GM12873 (cell line): ENCODE data around the gene SREBF2.

ENCODE experiments used
- TF ChIP-seq, protein P1 (sequence below): IDR thresholded peaks from 2 replicates; pipeline ENCODE4 v1.5.1; 2012; ENCODE audit warnings: low read depth, mild to moderate bottlenecking, moderate library complexity, low read length, control low read depth; ENCODE audit not compliant: insufficient read depth; ENCODE audit errors: missing control alignments

Gene SREBF2

DNA sequence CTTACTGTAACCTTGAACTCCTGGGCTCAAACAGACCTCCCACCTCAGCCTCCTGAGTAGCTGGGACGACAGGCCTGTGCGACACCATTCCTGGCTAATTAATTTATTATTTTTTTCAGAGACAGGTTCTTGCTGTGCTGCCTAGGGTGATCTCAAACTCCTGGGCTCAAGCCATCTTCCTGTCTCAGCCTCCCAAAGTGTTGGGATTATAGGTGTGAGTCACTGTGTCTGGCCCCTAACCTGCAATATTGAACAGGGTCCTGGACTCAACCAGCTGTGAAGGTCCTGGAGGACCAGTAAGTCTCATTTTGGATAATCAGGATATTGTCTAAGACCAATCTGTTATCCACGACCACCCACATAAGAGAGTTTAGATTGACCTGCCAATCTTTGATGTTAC is 17.2 kb upstream of the SREBF2 start:
- TF ChIP-seq, protein P1, sequence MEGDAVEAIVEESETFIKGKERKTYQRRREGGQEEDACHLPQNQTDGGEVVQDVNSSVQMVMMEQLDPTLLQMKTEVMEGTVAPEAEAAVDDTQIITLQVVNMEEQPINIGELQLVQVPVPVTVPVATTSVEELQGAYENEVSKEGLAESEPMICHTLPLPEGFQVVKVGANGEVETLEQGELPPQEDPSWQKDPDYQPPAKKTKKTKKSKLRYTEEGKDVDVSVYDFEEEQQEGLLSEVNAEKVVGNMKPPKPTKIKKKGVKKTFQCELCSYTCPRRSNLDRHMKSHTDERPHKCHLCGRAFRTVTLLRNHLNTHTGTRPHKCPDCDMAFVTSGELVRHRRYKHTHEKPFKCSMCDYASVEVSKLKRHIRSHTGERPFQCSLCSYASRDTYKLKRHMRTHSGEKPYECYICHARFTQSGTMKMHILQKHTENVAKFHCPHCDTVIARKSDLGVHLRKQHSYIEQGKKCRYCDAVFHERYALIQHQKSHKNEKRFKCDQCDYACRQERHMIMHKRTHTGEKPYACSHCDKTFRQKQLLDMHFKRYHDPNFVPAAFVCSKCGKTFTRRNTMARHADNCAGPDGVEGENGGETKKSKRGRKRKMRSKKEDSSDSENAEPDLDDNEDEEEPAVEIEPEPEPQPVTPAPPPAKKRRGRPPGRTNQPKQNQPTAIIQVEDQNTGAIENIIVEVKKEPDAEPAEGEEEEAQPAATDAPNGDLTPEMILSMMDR: no peak

DNA sequence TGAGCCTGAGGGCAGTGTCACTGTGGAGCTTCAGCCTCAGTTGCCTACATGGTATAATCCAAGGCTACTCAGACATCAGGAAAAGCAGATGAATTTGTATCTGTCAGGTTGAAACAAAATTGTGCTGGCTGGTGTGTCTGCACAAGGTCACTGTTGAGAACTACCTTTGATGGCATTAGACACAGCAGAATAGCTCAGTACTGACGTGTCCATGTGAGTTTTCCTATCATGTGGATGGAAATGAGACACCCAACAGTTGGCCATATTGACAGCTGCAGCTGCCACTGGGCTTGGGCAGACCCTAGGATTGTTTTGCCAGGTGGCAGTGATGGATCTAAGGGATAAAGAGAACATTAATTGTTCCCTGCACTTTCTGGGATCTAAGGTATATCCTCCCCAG is 16.7 kb upstream of the SREBF2 start:
- TF ChIP-seq, protein P1: no peak

GRCh38 chr22:41816871-41817270 is 16.0 kb upstream of the SREBF2 start:
- TF ChIP-seq, protein P1: no peak

DNA sequence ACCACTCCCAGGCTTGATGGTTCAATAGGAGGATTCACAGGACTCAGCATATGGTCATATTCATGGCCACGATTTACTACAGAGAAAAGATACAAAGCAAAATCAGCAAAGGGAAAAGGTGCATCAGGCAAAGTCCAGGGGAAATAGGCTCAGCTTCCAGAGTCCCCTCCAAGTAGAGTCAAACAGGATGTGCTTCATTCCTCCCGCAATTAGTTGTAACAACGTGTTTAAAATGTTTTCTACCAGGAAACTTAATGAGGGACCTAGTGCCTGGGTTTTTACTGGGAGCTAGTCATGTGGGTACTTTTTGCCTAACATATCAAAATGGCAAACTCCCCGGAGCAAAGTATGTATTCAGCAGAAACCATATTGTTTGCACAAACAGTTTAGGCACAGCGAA is 14.9 kb upstream of the SREBF2 start:
- TF ChIP-seq, protein P1: no peak

- TF ChIP-seq, protein P1: no peak
These were observed 14.3 kb upstream of the SREBF2 start for GRCh38 chr22:41818596-41818995.

GRCh38 chr22:41819257-41819656 is 13.6 kb upstream of the SREBF2 start:
- TF ChIP-seq, protein P1: no peak

- TF ChIP-seq, protein P1: no peak
These were observed 12.5 kb upstream of the SREBF2 start for GRCh38 chr22:41820447-41820846.
